SU-DHL-6 (cell line): ENCODE results near the gene B3GNT5.

ENCODE experiments used
- H2AFZ ChIP-seq: fragments of 200-600 bp; sonication (generic); 2 replicates; pipeline ENCODE4 v1.6.1; 2014; ENCODE audit warnings: low read depth, mild to moderate bottlenecking, moderate library complexity, mixed read lengths, antibody characterized with exemption, low read length; ENCODE audit not compliant: severe bottlenecking
- H3F3A ChIP-seq: fragments of 200-600 bp; shearing (Covaris generic); 2 replicates; pipeline ENCODE4 v1.6.0; 2016; ENCODE audit warnings: antibody characterized with exemption, mild to moderate bottlenecking; ENCODE audit not compliant: insufficient read depth
- H3K27ac ChIP-seq: fragments of 200-600 bp; sonication (generic); 2 replicates; pipeline ENCODE4 v1.5.1; 2016; ENCODE audit warnings: low read depth, mild to moderate bottlenecking, low read length, moderate library complexity, mixed read lengths
- H3K27me3 ChIP-seq: fragments of 200-600 bp; sonication (generic), shearing (Covaris generic); 2 replicates; pipeline ENCODE4 v1.6.0; 2014; ENCODE audit warnings: mild to moderate bottlenecking, low read length
- H3K36me3 ChIP-seq: fragments of 200-600 bp; sonication (generic); 2 replicates; pipeline ENCODE4 v1.6.1; 2014; ENCODE audit warnings: mild to moderate bottlenecking, low read length, mixed read lengths
- H3K4me2 ChIP-seq: fragments of 300-600, 200-600 bp; shearing (Covaris generic), sonication (generic); 2 replicates; pipeline ENCODE4 v1.6.0; 2014; ENCODE audit warnings: low read length, low read depth, mild to moderate bottlenecking; ENCODE audit not compliant: poor library complexity, severe bottlenecking
- H3K4me3 ChIP-seq: fragments of 200-600 bp; sonication (generic); 2 replicates; pipeline ENCODE4 v1.5.1; 2014; ENCODE audit warnings: antibody characterized with exemption, low read length, mild to moderate bottlenecking, mixed read lengths; ENCODE audit not compliant: insufficient read depth, poor library complexity, severe bottlenecking
- H3K79me2 ChIP-seq: fragments of 200-600 bp; sonication (generic); 2 replicates; pipeline ENCODE4 v1.6.1; 2014; ENCODE audit warnings: mild to moderate bottlenecking, low read length, moderate library complexity; ENCODE audit not compliant: insufficient read depth
- H3K9ac ChIP-seq: fragments of 200-600 bp; sonication (generic); 2 replicates; pipeline ENCODE4 v1.7.0; 2014; ENCODE audit warnings: mild to moderate bottlenecking, low read length
- H3K9me2 ChIP-seq: fragments of 200-600 bp; sonication (generic); replicated peaks from 2 replicates; pipeline ENCODE4 v1.6.1; 2014; ENCODE audit warnings: low read length; ENCODE audit not compliant: insufficient read depth
- H3K9me3 ChIP-seq: fragments of 200-600 bp; sonication (generic); 2 replicates; pipeline ENCODE4 v1.6.1; 2014; ENCODE audit warnings: low read length, mixed read lengths; ENCODE audit not compliant: insufficient read depth
- H4K20me1 ChIP-seq: fragments of 200-600 bp; sonication (generic); 2 replicates; pipeline ENCODE4 v1.6.1; 2014; ENCODE audit warnings: low read depth, mild to moderate bottlenecking, antibody characterized with exemption, low read length, moderate library complexity, mixed read lengths
- EZH2phosphoT487 ChIP-seq: fragments of 200-600 bp; sonication (generic), shearing (Covaris generic); conservative IDR thresholded peaks from 2 replicates; pipeline ENCODE4 v1.6.1; 2018; ENCODE audit warnings: mild to moderate bottlenecking, antibody characterized with exemption, low read length, moderate library complexity, mixed read lengths
- TF ChIP-seq, protein P1 (sequence below): fragments of 200-600 bp; sonication (generic); IDR thresholded peaks from one replicate; pipeline ENCODE4 v1.5.1; 2017; ENCODE audit warnings: antibody characterized with exemption, mild to moderate bottlenecking, low read length, moderate library complexity; ENCODE audit not compliant: insufficient read depth, poor library complexity, severe bottlenecking

B3GNT5 gene

GRCh38 chr3:183306798-183307671 lies 54.0 kb downstream of the B3GNT5 start:
- Histone ChIP-seq H3K27me3 (no peaks in the 10 kb centered on the region), H3K9ac (no peak overlapping the region), H3K4me3 (no peak overlapping the region), H3K79me2 (no peaks in the 10 kb centered on the region), H3K9me2 (no peaks in the 10 kb centered on the region), H3K36me3 (no peaks in the 10 kb centered on the region), H4K20me1 (no peaks in the 10 kb centered on the region), H3K4me2 (no peak overlapping the region), H3K27ac (no peak overlapping the region), H3K9me3 (no peaks in the 10 kb centered on the region), H3F3A (no peaks in the 10 kb centered on the region), H2AFZ (no peak overlapping the region)
- no peak for TF ChIP-seq EZH2phosphoT487
- TF ChIP-seq, protein P1, sequence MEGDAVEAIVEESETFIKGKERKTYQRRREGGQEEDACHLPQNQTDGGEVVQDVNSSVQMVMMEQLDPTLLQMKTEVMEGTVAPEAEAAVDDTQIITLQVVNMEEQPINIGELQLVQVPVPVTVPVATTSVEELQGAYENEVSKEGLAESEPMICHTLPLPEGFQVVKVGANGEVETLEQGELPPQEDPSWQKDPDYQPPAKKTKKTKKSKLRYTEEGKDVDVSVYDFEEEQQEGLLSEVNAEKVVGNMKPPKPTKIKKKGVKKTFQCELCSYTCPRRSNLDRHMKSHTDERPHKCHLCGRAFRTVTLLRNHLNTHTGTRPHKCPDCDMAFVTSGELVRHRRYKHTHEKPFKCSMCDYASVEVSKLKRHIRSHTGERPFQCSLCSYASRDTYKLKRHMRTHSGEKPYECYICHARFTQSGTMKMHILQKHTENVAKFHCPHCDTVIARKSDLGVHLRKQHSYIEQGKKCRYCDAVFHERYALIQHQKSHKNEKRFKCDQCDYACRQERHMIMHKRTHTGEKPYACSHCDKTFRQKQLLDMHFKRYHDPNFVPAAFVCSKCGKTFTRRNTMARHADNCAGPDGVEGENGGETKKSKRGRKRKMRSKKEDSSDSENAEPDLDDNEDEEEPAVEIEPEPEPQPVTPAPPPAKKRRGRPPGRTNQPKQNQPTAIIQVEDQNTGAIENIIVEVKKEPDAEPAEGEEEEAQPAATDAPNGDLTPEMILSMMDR = no peak

- Histone ChIP-seq H4K20me1 (no peaks in the 10 kb centered on the region), H3K27ac (no peak overlapping the region), H3K9ac (no peak overlapping the region), H3F3A (no peaks in the 10 kb centered on the region), H3K36me3 (no peaks in the 10 kb centered on the region), H3K9me3 (no peaks in the 10 kb centered on the region), H2AFZ (no peak overlapping the region), H3K4me3 (no peak overlapping the region), H3K27me3 (no peaks in the 10 kb centered on the region), H3K9me2 (no peaks in the 10 kb centered on the region), H3K4me2 (no peak overlapping the region), H3K79me2 (no peaks in the 10 kb centered on the region)
- TF ChIP-seq, protein P1 = no peak
- TF ChIP-seq EZH2phosphoT487 = no peak
Observed at GRCh38 chr3:183307749-183308148, 54.7 kb downstream of the B3GNT5 start.

DNA sequence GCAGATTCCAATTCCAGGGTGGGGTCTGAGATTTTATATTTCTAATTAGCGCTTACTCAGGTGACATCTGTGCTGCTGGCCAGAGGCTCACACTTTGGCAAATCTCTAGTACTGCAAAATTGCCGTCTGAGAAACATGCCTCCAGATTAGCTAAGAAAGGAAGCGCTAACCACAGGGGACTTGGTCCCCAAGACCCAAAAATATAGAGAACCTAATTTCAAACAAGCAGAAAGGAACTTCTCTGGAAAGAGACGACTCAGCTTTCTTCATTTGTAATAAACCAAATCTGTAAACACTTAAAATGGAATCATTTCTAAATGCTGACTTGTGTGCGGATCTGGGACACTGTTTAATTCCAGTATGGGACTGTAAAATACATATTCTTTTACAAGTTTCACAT lies 55.7 kb downstream of the B3GNT5 start:
- TF ChIP-seq EZH2phosphoT487 = no peak
- TF ChIP-seq, protein P1 = no peak
- Histone ChIP-seq H3K79me2 (no peaks in the 10 kb centered on the region), H3F3A (no peaks in the 10 kb centered on the region), H3K9ac (no peak overlapping the region), H3K9me3 (no peaks in the 10 kb centered on the region), H3K27me3 (no peaks in the 10 kb centered on the region), H3K27ac (no peak overlapping the region), H3K4me2 (no peak overlapping the region), H4K20me1 (no peaks in the 10 kb centered on the region), H3K36me3 (no peaks in the 10 kb centered on the region), H3K4me3 (no peak overlapping the region), H2AFZ (no peak overlapping the region), H3K9me2 (no peaks in the 10 kb centered on the region)
